Esophagus squamous epithelium (tissue), 5 donors: ENCODE data around the gene NAV3. TPM values are rescaled to one million over a fixed set of nuclear protein-coding genes. Genes with fewer than 3 reads are reported as not detected.

Source experiments
- DNase-seq: peaks from one replicate; lab custom pipeline; 2025; lab: John Stamatoyannopoulos, UW
- H3K27ac ChIP-seq, 4 donors: fragments of 200-600 bp; sonication (generic); one replicate each; pipeline ENCODE4 v1.5.1; 2016 to 2019; ENCODE audit warnings: mild to moderate bottlenecking in 1 of 4
- H3K27me3 ChIP-seq, 4 donors: fragments of 200-600 bp; sonication (generic); 1 replicate in 3 of 4; 2 replicates in 1 of 4; pipeline versions ENCODE4 v1.5.1 to v1.6.0; 2017 to 2021; ENCODE audit warnings: antibody characterized with exemption in 1 of 4
- H3K36me3 ChIP-seq, 3 donors: fragments of 200-600 bp; sonication (generic); one replicate each; pipeline ENCODE4 v1.5.1; 2016 to 2019
- H3K4me1 ChIP-seq, 3 donors: fragments of 200-600 bp; sonication (generic); one replicate each; pipeline ENCODE4 v1.5.1; 2017 to 2019
- H3K4me3 ChIP-seq, 4 donors: fragments of 200-600 bp; sonication (generic); 1 replicate in 3 of 4; 2 replicates in 1 of 4; pipeline ENCODE4 v1.5.1; 2016 to 2019; ENCODE audit warnings: mild to moderate bottlenecking in 2 of 4, moderate library complexity in 1 of 4
- H3K9me3 ChIP-seq, 3 donors: fragments of 200-600 bp; sonication (generic); one replicate each; pipeline ENCODE4 v1.5.1; 2016 to 2019
- CTCF ChIP-seq, 6 experiments: fragments of 450-650 bp in 4 of 6; fragments of 200-600 bp in 2 of 6; sonication (generic) in 2 of 6; IDR thresholded peaks; one replicate each; pipeline ENCODE4 v1.5.1; 2016 to 2019; ENCODE audit warnings: antibody characterized with exemption in 6 of 6, mild to moderate bottlenecking in 4 of 6, moderate library complexity in 4 of 6
- POLR2A ChIP-seq, 4 donors: fragments of 450-650 bp; IDR thresholded peaks; one replicate each; pipeline ENCODE4 v1.6.1; 2017; ENCODE audit warnings: antibody characterized with exemption in 4 of 4, mild to moderate bottlenecking in 4 of 4, moderate library complexity in 3 of 4
- WGBS, 2 donors: methylation state at CpG; one replicate each; pipeline ENCODE4 v1.1.5; 2018; 5-methylcytosine and 5-hydroxymethylcytosine counted together
- intact Hi-C: fragments of 100-400 bp; cut with DNase I; formaldehyde crosslinking; loops from one replicate; pipeline ENCODE4 v1.15.0; 2022
- total RNA-seq, 4 donors: library from RNA; depleted of rRNA; stranded (reverse); fragments of >200 nt; gene quantifications; one replicate each; pipeline ENCODE4 v1.1.0, GENCODE V29; 2016
- donor health status: DM: yes; HTN: yes; CAD: no.

Gene NAV3
- total RNA-seq, 4 donors from 2014 or later, result 0.34 to 4.6 (median 3.2) TPM

DNA sequence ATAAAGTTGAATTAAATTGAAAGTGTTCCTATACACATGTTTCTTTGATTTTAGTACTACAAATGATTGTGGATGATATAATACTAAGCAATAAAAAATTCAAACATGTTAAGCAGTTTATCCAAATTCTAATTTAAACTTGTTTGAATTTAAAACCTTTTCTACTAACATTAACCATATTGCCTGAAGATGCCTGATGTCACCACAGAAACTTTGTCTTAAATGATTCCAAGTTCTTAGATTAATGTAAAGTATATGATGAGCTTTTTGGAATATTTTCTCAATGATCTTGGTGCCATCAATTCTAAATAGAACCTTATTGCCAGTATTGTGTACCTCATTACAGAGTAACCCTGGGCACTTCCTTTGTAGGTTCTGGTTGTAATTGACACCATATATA is 259.6 kb downstream of the NAV3 start:
- no peaks in the 10 kb centered on the region for H3K9me3 ChIP-seq
- intact Hi-C loops, result no loop called here
- no peak for DNase-seq
- H3K36me3 ChIP-seq, result no peaks in the 10 kb centered on the region
- no peaks in the 10 kb centered on the region for H3K27me3 ChIP-seq
- H3K4me3 ChIP-seq, result no peak overlapping the region
- H3K4me1 ChIP-seq, result no peaks in the 10 kb centered on the region
- TF ChIP-seq CTCF (IDR thresholded peaks at IDR 0.05), result no peak
- no peak for TF ChIP-seq POLR2A (IDR thresholded peaks at IDR 0.05)
- no peak overlapping the region for H3K27ac ChIP-seq

DNA sequence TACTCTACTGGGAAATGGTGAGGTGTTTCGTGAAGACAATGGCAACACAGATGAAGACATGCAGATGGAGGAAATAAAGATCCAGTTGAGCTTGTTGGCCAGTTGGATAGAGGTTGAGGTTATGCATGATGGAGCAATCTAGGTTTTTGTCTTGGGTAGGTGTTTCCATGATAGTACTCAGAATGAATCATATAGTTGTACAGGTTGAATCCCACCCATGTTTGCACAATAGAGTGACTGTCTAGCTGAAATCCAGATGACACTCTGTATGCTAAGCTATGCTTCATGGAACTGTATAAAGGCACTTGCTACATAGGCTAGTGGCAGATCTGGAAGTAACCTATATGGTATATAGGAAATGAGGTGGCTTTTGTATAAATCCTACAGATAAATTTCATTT is 264.9 kb downstream of the NAV3 start:
- H3K4me1 ChIP-seq, result no peaks in the 10 kb centered on the region
- TF ChIP-seq CTCF (IDR thresholded peaks at IDR 0.05) (no peak), POLR2A (IDR thresholded peaks at IDR 0.05) (no peak)
- no peaks in the 10 kb centered on the region for H3K36me3 ChIP-seq
- no peak overlapping the region for H3K4me3 ChIP-seq
- H3K27me3 ChIP-seq, result no peaks in the 10 kb centered on the region
- H3K27ac ChIP-seq, result no peak overlapping the region
- intact Hi-C loops, result no loop called here
- WGBS, 2 donors, result 65% methylated on average over 1 of the region's 1 CpG
- no peak for DNase-seq
- H3K9me3 ChIP-seq, result peaks cover 0 to 5% (median 0%) of the 10 kb centered on the region in 3 donors

DNA sequence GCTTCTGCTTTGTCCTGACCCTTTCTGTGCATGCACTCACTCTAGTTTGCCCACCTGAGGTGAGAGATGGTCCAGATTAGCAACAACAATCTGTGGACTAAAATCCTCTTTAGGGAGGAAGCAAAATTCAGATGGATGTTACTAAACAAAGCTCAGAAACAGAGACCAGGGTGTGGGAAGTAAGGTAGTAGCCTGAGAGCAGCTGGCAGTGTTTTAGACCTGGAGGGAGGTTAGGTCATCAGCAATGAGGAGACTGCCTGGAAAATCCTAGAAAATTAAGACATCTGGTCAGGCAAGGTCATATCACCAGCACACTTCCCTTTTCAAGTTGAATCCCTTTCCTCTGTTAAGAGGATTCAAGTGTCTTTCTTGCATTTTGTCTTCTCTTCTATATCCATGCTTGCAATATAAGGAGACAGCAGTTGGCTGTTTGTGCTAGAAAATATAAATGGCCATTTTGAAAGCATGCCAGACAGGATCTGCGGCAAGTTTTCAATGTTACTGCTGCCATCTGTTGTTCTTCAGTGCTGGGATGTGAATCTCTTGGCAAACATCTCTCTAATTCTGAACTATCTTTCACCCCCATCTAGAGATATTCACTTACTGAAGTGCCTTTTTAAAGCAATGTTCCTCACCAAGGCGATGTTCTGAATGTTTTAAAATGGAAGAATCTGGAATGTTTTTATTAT is 266.4 kb downstream of the NAV3 start:
- Histone ChIP-seq H3K9me3 (peaks cover 0 to 5% (median 0%) of the 10 kb centered on the region in 3 donors), H3K4me1 (no peaks in the 10 kb centered on the region), H3K27ac (no peak overlapping the region), H3K36me3 (no peaks in the 10 kb centered on the region), H3K4me3 (no peak overlapping the region), H3K27me3 (no peaks in the 10 kb centered on the region)
- intact Hi-C loops, result no loop called here
- DNase-seq, result no peak
- WGBS, 2 donors, result 41 to 48% methylated on average over 2 of the region's 2 CpGs
- no peak for TF ChIP-seq POLR2A (IDR thresholded peaks at IDR 0.05)
- no peak for TF ChIP-seq CTCF (IDR thresholded peaks at IDR 0.05)

DNA sequence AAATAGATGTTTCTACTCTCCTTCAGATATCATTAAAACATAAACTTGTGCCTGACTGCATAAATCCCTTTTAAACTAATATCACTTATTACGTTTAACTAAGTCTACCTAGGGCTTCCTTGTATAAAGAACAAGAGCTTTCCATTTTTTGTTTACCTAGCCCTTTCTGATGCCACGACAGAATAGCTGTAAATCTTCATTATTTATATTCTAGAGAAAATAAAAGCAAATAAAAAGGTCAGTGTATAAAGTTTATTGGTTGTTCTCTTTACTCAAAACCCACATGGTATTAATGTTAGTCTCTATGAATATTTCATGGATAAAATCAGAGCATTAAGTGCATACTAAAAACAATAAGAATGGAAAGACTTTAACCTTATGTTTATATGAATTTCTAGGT is 269.1 kb downstream of the NAV3 start:
- 61 to 66% methylated on average over 2 of the region's 2 CpGs for WGBS, 2 donors
- H3K4me1 ChIP-seq, result no peaks in the 10 kb centered on the region
- intact Hi-C loops, result no loop called here

More for the DNA sequence above, 269.1 kb downstream of the NAV3 start:
- Histone ChIP-seq H3K4me3 (no peak overlapping the region), H3K9me3 (peaks cover 0 to 5% (median 0%) of the 10 kb centered on the region in 3 donors), H3K27ac (no peak overlapping the region), H3K27me3 (no peaks in the 10 kb centered on the region), H3K36me3 (no peaks in the 10 kb centered on the region)
- DNase-seq, result no peak
- TF ChIP-seq CTCF (IDR thresholded peaks at IDR 0.05) (no peak), POLR2A (IDR thresholded peaks at IDR 0.05) (no peak)
